Measurements from ENCODE around the gene FAM204A.

DNA sequence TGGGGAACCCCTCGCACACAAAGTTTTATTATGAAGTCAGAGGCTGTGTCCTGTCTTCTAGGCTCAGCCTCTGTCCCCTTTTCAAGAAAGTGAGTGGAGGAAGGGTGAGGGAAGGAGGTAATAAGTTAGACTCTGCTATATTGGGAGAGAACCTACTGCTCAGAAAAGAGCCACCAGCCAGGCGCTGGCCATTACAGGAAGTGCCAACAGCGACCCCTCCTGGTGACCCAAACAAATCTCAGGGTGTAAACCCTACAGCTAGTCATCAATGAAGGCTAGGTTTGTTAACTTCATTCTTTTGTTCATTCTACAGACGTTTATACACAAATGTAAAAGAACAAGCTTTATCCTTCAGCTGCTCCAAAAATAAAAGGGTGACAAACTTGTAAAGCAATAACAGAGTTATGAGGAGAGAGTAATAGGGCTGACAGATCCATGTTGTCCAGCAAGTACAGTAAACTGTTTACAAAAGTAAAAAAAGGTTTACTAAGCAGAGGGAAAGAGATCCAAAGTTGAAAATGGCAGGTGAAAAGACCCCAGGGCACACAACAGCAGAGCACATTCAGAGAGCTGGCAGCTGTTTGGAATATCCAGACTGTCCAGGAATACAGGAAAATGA, 82.7 kb downstream of the FAM204A start:
- TF ChIP-seq POLR2A (IDR thresholded peaks at IDR 0.05), result no peak
- TF ChIP-seq, protein P1, sequence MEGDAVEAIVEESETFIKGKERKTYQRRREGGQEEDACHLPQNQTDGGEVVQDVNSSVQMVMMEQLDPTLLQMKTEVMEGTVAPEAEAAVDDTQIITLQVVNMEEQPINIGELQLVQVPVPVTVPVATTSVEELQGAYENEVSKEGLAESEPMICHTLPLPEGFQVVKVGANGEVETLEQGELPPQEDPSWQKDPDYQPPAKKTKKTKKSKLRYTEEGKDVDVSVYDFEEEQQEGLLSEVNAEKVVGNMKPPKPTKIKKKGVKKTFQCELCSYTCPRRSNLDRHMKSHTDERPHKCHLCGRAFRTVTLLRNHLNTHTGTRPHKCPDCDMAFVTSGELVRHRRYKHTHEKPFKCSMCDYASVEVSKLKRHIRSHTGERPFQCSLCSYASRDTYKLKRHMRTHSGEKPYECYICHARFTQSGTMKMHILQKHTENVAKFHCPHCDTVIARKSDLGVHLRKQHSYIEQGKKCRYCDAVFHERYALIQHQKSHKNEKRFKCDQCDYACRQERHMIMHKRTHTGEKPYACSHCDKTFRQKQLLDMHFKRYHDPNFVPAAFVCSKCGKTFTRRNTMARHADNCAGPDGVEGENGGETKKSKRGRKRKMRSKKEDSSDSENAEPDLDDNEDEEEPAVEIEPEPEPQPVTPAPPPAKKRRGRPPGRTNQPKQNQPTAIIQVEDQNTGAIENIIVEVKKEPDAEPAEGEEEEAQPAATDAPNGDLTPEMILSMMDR (IDR thresholded peaks at IDR 0.05), result peak; percentile 32 to 62 (median 38)

All from uterus (tissue), 2 donors.